Activated gamma-delta T cell (primary cell): ENCODE measurements around the gene MROH2B.

Experiments
- DNase-seq: peaks from one replicate; lab custom pipeline; 2025; lab: John Stamatoyannopoulos, UW
- total RNA-seq, 2 donors: gene quantifications; one replicate each; lab custom pipeline; 2026; lab: John Stamatoyannopoulos, UW

MROH2B gene
- total RNA-seq, result 0 to 0.04 reads per million in 2 donors

DNA sequence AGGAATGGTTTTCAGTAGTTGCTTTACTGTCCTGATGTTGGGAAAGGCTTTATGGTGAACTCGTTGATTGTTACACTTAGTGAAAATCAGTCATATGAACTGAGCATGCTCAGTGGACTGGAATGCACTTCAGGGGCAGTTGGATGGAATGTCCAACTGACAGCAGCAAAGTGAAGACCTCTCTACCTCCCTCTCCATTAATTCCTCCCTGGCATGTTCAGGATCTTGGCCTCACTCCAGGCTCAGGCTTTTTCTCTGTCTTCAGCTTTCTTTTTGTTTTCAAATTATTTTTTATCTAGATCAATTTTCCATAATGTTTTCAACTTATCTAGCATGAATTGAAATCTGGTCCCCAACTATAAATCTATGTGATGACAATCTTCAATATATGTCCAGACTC, at the start of gene MROH2B:
Gene MROH2B, minus strand, starts transcription at position 101 of the 400 bp plus-strand sequence. CDS start 490 bp downstream, outside the sequence.
- no peak for DNase-seq

DNA sequence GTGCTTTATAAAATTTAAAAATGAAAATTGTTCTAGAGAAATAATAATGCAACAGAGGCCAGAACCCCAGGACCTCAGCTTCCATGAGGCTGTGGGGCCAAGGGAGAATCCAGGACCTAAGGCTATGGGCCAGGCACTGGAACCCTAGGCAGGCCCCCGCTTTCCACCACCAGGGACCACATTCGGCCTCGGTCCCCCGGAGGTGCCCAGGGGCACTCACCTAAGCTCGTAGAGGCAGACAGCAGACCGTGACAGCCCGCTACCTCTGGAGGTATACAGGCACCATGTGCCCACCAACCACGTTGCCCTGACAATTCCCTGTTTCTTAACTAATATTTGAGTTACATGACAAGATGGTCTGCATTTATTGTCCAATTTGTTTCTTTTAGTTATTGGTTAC, 49.5 kb upstream of the MROH2B start:
- DNase-seq, result no peak

DNA sequence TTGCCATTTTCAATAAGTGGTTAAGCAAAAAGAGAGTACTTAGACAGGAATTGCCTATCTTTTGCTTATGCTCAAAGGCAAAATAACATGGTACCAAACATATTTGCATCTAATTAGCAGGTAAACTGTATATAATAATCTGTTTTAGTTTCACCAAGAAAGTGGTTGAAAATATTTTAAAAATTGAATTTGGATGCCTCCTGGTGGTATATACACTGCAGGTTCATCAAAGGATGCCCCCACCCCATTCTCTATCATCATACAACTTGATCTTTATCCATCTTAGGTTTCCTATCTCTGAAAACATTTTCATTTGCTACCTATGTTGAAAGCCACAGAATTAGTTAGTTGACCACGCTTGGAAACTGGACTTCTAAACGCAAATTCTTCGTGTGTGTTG, 47.0 kb upstream of the MROH2B start:
- DNase-seq, result no peak

DNA sequence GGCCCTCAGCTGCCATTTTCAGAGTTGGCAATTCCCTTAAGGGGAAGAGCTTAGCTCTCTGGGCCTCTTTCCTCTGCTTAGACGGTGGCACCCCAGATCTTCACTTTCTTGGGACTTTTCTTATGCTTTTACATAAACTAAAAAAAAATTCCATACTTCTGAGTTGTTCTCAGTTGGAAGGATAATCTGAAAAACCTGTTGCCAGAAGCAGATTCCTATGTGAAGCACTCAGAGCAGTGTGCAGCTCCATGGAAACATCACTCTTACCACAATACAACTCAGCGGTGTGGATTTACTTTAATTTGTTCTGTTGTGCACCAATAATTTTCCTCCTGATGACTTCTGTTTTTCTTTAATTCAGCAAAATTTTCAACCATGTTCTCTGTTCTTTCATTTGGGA, 44.1 kb upstream of the MROH2B start:
- DNase-seq, result no peak

DNA sequence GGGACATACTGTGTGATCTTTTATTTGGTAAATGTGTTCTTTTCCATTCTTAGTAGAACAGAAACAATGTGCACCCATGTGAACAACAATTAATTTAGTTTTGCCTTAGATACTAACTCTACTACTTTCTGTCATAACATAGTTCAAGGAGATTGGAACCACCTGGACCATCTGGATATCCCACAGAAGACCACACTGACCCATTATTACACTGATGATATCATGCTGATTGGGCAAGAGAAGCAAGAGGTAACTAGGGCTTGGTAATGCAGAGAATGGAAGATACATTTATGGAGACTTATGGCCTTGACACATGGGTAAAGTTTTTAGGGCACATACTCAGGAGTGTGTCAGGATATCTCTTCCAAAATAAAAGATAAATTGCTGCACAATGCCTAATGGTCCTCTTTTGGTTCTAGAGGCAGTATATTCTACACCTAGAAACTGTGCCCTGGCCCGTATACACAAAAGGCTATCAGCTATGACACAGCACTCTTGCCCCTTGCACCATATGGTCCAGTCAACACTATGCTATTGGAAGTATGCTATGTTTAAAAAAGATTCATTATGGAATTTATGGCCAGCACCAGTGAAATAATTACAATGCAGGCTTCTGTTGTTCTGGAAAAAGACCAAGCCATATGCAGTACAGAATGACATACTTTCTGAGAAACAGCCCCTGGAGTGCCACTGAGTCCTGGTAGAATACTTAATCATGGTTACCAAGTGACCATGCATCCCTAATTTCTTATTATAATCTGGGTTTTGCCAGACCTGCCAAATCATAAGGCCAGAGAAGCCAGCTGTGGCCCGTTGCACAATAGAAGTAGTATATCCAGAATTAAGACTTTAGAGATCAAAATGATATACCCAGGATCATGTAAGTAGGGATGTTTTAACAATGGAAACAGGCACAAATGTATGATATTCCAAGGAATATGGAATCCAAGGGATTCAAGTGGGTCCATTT, 41.6 kb upstream of the MROH2B start:
- no peak for DNase-seq

DNA sequence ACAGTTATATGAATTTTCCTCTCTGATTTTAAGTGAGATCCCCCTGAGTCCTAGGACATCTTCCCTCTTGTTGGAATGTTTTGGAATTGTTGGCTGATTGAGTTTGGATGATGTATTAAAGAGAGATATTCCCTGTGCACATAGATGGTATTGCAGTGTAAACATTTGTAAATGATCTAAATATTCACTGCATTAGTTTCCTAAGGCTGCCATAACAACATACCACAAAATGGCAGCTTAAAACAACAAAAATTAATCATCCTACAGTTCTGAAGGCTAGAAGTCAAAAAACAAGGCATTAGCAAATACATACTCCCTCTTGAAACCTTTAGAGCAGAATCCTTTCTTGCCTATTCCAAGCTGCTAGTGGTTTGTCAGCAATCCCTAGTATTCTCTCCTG, 38.0 kb upstream of the MROH2B start:
- no peak for DNase-seq

DNA sequence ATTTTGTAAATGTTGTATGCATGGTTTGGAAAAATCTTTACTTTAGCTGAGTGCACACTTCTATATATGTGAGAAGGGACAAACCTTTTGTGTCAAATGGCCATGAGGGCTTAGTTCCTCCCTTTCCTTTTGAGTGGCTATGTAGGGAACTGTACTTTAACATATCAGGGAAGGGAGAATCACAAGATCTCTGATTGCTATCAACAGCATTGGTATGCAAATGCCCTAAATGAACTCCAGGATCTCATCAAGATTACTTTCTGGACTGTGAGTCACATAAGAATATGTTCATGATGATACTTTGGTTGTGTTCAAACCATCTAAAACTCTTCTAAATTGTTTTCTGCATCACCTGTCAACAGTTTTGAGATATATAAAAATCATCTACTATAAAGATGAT, 31.2 kb upstream of the MROH2B start:
- no peak for DNase-seq

DNA sequence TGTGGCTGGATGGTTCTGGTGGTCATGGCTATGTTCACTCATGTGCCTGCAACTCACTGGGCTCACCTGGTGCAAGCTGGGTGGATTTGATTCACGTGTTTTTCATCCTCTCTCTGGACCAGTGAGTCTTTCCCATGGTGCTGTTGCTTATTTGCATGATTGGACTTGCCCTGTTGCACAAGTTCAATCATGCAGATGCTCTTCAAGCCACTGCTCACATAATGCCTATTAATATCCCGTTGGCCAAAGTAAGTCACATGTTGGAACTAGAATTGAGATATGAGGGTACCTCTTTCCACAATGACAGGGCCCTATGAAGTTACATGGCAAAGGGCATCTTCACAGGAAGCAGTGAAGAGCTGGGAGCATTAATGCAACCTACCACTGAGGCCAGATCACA, 26.5 kb upstream of the MROH2B start:
- no peak for DNase-seq

DNA sequence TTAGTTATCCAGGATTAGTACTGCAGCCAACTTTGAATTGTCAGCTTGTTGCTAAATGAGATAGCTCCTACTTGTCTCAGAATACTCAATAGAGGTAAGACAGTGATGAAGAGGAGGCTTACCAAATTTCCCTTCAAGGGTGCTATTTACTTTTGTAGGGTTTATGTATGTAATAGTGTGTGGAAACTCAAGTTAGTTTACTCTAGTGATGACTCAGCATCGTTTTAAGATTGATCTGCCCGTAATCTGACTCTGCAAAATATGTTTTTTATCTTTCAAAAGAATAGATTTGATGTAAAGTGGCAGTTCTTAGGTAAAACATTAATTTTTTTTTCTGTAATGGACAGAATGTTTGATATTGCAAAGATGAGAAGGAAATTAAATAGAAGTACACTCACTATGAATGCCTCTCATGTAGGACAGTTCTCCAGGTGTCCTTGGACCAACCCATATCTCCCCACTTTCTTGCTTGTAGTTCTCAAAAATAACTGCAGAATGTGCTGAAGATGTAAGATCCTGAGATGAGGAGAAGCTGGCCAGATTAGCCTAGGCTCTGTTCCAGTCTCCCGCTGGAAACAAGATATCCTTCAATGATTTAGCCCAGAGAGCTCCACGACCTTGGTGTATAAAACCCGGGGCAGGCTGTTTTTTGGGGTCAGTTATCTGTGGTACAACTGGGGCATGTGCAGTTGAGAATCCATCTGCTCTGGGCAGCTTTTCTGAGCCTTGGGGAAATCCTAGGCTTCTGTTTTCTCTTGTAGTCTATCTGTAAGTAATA, 24.4 kb upstream of the MROH2B start:
- DNase-seq, result no peak

DNA sequence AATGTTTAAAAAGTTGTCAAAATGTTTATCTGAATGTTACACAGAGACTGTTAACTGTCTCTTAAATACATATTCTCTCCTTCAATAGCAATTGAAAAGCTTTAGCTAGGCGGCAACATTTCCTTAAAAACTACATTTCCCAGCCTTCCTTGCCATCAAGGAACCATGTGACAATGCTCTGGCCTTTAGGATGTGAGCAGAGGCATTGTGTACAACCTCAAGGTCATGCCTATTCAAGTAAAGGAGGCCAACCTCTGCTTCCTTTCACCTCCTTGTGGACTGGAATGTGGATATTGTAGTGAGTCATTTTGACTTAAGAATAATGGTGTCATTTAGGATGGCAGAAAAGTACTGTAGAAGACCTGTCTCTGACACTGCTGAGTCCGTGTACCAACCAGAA, 23.7 kb upstream of the MROH2B start:
- DNase-seq, result no peak

DNA sequence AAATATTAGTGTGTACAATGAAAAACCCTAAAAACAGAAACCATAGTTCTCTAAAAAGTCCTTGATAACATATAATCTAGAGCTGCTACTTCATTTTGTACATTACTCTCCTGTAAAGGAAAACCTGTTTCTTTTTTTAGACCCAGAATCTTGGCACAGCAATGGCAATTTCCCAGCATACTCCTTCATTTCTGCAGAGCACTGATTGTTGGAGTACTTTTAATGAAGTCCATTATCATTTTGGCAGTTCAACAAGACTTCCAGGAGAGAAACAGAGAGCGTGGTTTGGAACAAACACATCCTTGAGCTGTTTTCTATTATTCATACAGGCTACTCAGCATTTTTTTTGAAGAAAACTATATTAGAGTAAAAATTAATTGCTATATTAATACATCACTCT, 22.7 kb upstream of the MROH2B start:
- DNase-seq, result no peak

DNA sequence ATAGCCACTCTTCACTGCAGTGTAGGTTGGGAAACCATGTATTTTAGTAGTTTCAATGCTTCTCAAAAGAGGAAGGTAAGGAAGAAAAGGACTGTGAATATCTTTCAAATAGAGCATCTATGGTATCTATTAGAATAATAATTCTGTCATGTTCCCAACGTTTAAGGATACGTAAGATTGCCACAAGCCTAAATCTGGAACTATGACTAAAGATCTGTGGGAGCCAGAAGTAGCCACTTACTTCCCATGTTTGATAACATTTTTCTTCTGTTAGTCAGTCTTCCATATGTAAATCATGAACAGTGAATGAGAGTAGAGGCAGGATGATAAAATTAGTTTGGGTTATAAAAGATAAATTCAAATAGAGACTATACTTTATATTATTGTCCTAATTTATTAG, 16.3 kb upstream of the MROH2B start:
- no peak for DNase-seq

DNA sequence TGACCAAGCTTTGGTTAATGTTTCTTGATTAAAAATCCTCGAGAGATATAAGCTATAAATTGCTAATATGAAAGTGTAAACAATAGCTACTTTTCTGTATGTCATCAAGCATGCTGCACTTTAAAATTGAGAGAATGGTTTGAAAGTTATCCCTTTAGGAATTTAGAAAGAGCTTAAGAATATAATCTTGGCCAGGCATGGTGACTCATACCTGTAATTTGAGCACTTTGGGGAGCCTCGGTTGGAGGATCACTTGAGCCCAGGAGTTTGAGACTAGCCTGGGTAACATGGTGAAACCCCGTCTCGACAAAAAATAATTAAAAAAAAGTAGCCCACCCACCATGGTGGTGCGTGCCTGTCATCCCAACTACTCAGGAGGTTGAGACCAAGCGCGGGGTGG, 12.2 kb upstream of the MROH2B start:
- no peak for DNase-seq

DNA sequence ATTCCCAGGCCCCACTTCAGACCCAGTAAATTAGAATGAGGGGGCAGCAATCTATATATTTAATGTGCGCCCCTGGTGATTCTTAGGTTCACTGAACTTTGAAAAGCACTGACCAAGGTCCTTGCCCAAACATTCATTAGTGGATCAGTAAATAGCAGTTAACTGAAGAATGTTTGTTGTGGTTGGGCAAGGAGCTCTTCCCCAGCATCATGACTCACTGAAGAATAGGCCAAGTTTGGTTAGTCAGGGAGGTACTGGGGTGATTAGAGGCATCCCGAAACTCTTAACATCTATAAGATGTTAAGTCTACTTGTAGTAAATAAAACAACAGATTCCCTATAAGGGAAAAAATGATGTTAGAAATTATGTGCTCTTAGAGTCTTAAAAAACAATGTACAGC, 833 bp upstream of the MROH2B start:
- no peak for DNase-seq

DNA sequence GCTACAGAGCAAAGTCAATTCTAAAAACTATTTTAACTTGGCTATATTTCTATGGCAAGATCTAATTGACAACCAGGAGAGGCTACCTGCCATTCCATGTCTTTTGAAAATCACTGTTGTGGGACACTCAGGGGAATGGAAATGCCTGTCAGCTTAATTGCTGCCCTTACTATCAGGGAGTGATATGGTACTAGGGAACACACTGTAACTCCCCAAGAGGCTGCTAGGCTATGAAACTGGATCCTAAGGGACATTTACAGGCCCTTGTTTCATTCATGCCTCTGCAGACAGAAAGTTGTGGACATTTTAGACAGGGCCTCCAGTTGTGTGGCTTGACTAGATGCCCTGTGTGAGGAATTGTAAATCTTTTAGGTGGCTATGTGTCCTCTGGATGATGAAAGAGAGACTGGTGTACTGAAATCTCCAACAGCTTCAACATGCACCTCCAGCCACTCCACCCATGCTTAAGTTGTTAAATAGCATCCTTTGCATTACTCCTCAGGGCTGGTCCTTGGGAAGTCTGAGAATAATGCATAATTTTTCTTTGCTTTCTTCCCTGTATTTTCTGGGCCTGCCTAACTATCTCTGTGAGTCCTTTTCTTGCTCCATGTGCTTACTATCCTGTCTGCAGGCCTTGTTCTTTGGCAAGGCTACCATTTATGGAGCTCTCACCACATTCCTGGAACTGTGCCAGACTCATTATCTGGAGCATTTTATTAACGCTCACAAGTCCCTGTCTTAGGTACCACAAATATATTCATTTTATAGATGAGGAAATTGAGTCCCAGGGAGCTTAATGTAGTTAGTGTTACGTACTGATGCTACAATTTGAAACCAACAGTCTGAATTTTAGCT, 3.2 kb downstream of the MROH2B start:
- no peak for DNase-seq

DNA sequence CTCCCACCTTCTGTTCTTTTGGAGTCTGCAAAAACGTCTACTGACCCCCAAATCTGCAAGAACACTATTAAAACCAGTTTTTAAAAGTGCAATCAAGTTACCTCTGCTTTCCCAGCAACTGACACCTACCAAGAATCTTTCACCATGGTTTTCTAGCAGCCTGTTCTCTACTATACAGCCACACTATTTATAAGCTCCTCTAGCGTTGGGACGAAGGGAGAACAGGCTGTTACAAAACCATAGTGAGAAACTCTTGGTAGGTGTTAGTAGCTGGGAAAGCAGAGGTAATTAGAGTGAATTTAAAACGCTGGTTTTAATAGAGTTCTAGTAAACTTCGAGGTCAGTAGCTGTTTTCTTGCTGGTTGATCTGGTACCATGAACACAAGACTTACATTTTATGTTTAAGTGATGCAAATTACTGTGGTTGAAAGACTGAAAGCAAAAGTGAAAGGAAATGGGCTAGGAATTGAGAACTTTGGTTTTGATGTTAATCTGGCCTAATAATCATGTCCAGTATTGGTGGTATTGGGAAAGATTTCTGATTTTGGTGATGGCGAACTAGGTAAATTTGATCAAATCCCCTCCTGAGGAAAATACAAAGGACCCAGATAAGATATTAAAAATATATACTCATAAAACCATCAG, 5.3 kb downstream of the MROH2B start:
- no peak for DNase-seq

DNA sequence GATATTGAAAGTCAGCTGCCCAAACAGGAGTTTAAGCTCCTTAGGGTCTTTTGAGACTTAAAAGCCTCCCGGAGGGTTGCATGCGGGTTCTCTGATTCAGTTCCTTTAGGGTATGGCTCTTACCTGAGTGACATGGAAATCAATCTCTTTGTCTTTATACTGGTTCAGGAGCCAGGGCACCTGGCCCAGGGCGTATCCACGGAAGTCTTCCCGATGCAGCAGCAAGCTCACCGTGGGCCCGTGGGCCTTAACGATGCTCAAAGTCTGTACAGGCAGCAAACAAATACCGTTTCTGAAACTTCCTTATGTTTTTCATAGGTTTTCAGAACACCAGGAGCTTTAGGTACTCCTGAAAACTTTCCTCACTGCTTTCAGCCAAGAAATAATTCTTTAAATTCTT, 13.2 kb downstream of the MROH2B start:
- DNase-seq, result no peak

DNA sequence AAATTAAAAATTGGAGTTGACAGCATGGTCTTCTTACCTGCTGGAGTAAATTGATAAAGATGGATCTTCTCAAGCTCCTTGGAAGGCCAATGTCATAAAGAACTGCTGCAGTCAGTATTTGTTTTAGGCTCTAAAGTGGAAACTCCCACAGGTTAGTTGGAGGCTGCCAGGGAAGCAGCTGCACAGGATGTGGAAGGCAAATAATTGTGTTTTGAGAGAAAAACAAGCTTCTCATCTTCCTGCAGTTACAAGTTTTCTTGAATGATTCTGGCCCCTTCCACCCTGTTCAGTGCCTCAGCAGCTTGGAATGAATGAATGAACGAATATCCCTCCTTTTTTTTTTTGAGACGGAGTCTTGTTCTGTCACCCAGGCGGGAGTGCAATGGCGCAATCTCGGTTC, 13.9 kb downstream of the MROH2B start:
- DNase-seq, result no peak

DNA sequence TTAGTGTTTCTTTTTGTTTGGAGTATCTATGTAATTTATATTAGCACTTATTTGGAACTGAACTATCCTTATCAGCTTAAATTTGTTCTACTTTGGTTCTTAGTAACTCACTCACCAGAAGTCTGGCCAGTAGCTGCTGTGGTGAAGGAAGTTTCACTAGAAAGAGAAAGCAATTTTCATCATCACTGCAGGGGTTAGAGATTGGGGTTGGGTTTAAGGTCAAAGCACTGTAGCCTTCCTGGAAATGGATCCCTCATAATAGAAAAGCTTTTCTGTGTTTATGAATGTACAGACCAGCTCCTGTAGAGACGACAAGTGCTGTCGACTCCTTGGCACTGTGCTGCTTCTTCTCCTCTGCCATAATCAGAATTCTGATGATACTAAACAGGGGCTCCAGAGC, 22.2 kb downstream of the MROH2B start:
- no peak for DNase-seq

DNA sequence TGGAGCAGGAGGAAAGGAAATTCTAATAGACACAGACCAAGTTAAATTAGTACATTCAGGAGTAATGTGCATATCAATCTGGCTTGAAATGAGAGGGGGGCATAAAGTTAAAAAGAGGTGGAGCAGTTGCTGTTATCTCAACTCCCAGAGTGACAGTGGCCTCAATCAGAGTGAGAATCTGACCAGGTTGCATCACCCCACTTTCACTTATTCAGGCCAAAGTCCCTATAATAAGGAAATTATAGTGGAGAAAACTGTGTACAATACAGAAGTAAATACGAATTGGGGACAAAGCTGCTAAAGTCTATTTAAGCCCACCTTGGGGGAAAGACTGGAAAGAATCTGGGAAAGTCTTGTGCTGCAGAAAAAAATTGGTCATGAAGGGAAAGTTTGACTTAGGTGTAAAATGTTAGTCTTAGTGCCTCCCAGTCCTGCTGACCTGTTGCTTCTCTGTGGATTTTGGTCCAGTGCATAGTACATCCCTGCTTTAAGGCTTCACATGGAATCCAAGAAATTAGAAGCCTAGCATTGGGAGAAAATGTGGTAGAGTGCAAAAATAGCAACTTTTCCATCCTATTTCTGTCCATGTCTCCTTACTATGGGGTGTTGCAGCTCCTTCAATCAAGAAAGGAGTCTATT, 27.9 kb downstream of the MROH2B start:
- no peak for DNase-seq

DNA sequence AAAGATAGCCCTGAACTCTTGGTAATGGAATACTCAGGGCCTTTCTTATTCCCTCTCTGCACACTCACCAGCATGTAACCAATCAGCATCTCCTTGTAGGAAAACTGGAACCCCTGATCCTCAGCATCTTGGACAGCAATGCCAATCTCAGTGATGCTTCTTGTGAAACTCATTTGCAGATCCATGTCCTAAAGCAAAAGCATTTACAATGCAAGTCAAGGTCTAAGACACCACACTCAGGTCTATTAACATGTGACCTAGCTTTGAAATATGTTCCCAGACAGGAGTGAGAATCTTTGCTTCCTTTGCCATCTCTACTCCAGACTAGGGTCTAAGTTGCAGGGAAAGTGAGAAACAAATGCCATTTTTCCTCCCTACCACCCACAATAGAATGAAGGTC, 38.2 kb downstream of the MROH2B start:
- DNase-seq, result no peak
